KG1 (cell line): ENCODE data around the gene PAX3.
"Not testable (repeated sequence)": the region's sequence is repeated elsewhere in the genome, so short reads cannot be mapped to it uniquely, and the experiment has no call there.

Experiments
- DNase-seq: peaks from one replicate; lab custom pipeline; 2025; lab: John Stamatoyannopoulos, UW

The PAX3 gene

DNA sequence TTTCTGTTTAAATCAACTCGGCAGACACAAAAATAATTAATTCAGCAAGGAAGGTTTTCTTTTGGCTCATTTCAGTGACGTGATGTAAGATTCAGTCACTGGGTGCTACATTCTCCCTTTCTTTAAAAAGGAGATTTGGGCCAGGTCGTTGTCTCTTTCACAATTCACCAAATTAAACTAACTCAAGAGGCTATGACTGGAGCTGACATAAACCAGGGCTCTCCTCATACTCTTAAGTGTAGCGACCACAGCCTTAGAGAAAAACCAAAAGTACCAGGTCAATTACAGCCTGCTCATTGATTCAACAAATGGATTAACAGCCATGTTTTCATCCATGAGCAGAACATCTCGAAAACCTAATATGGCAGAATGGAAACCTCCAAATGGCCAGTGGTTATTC, 85.7 kb downstream of the PAX3 start:
- DNase-seq = no peak

GRCh38 chr2:222212571-222212970, 86.2 kb downstream of the PAX3 start:
- DNase-seq = no peak

DNA sequence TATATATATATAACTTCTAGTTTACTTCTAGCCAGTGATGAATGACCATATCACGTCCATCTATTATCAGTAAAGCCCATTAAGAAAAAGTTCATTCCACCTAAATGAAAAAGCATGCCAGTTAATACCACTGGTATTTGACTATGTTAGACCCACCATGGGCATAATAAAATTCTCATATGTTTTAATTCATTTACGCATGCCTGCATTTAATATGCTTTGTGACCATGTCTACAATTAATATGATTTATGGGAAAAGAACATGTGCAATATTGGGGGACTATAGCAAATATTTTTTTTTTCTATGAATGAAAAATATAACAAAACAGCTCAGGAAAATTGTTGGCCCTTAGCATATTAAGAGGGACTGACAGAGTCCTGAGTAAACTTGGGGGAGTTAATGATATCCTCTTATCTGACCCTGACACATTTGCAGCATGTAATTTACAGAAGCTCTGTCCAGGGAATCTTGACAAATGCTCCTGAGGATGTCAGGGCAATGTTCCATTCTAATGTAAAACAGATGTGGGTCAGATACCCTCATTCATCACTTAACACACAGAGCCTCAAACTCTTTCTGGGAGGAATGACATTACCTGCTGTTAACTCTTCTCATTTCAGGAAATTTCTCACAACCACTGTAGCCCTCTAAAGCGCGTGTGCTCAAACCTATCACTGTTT, 90.6 kb downstream of the PAX3 start:
- DNase-seq = no peak

- no peak for DNase-seq
These were observed 93.7 kb downstream of the PAX3 start for GRCh38 chr2:222205136-222205535.

GRCh38 chr2:222203041-222203440, 95.8 kb downstream of the PAX3 start:
- no peak for DNase-seq

- DNase-seq = no peak
These were observed 102.6 kb downstream of the PAX3 start for GRCh38 chr2:222196159-222196558.

DNA sequence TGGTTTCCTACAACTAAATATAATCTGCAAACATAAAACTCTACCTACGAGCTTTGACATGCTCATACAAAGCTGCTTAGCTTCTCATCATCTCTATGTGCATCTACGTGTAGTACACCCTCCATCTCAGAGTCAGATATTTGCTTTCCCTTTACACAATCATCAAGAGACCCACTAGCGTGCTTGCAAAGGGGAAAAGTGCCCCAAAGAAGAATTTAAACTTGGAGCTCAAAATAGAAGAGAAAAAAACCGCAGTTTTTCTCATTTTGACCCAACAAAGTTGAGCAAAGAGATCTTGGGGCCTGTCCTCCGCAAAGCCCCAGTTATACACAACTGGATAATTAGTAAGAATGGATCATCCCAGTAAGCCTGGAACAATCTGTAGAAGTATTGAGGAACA, 104.1 kb downstream of the PAX3 start:
- no peak for DNase-seq

DNA sequence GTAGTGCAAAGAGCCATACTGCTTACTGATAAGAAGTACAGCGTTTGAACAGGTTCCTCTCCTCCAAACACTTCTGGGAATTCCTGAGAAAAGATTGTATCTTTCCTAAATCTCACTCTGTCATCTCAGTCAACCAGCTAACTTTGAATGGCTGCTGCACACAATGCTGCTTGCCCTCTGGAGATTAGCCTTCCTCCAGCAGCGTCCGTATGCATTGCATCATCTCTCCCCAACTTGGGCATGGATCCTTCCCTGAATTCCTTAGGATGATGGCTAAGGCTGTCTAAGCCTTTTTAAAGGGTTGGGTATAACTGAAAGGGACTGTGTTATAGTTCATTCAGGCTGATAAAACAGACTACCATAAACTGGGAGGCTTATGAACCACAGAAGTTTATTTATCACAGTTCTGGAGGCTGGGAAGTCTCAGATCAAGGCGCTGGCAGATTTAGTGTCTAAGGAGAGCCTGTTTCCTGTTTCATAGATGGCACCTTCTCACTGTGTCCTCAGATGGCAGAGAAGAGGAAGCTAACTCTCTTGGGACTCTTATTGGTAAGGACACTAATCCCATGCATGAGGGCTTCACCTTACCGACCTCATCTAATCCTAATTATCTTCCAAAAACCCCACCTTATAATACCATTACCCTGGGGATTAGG, 105.3 kb downstream of the PAX3 start:
- no peak for DNase-seq

GRCh38 chr2:222180619-222181018, 118.2 kb downstream of the PAX3 start:
- DNase-seq = no peak

DNA sequence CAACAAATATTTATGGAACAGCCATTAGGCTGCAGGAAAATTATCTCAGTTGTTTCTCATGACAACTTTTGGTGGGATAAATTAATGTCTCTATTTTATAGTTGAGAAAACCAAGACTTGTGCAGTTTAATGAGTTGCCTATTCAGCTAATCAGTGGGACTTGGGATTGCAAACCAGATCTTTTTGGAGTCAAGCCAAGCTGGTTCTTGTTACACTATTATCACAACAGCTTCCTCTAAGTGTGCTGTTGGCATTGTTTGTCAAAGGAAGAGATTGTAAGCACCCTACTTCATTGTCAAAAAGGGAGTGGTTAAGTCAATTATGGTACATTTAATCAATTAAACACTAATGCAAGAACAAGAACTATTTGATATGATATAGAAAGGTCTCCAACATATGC, 119.2 kb downstream of the PAX3 start:
- no peak for DNase-seq

DNA sequence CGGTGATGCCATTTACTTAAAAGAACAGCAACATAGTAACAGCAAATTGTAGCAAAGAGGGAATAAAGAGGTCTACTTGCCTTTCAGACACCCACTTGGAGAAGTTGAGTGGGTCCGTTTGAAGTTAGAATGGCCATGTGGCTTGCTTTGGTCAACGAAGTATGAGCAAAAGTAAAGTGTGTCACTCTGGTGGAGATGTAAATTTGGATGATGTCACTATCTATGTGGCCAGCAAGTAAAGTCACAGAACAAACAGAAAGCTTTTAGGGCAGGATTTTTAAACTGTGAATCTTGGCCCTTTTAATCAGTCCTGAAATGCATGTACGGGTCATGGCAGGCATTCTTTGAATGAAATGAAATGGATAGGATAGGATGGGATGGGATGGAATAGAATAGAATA, 120.3 kb downstream of the PAX3 start:
- DNase-seq = no peak

GRCh38 chr2:222176890-222177289, 121.9 kb downstream of the PAX3 start:
- no peak for DNase-seq

DNA sequence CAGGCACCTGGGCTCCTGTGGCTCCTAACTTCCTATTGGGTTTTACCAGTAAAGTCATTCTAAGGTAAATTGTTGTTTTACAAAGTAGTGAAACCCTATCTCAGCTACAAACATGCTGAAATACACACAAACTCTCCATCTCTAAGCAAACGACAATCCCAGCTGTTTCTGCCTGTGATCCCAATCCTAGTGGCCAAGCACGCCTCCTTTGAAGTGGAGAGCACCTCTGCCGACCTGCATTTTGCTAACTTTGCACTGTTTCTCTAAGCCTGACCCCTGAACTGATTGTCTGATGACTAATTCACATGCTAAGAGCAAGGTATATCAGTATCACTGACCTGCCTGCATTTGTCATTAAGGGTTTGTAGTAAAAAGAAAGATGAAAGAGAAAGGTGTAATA, 124.3 kb downstream of the PAX3 start:
- DNase-seq = no peak

- no peak for DNase-seq
These were observed 129.5 kb downstream of the PAX3 start for GRCh38 chr2:222169346-222169745.

DNA sequence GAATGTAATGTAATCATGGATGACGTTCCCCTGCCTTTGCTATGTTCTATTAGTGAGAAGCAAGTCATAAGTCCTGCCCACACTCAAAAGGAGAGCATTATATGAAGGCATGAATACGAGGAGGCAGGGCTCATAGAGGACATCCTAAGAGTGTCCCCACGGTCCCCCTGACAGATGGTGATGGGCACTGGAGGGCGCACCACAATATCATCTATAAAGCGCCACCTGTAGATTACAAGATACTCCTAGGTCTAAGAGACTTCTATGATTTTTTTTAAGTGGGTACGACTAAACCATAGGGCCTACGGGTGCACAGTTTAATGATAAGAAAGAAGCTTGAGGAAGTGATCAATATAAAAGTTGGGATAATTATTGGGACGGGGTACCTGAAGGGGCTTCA, 131.0 kb downstream of the PAX3 start:
- no peak for DNase-seq

DNA sequence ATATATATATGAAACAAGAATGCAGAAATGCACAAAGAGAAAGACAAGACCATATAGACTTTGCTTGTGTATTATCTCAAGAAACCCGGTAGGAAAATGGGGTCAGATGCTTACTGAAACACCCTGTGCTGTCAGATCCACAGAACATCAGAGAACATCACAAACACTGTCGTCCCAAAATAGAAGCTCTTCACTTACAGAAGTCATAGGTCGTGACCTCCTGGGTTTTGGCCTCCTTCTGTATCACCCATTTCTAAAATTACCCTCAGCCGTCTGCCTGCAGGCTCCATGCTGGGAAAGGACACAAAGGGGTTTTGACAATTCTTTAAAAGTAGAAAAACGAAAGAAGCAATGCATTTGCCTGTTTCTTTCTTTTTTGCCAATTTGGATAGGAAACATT, 137.9 kb downstream of the PAX3 start:
- no peak for DNase-seq

GRCh38 chr2:222160125-222160524, 138.7 kb downstream of the PAX3 start:
- DNase-seq = no peak

DNA sequence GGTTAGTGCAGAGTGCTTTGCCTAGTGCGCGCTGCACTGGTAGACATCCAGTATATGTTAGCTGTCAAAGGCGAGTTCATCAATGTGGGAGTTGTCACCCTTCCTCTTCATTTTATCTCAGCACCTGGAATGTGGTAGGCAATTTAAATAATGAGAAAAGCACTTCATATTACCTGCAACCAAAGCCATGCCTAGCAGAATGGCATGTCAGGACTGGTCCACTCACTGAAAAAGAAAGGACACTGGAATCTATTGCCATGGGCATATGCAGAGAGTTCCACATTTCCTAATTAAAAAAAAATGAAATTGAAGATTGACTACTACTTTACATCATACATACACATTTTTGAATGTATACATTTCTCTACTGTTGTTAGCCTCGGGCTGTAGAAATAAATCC, 139.6 kb downstream of the PAX3 start:
- no peak for DNase-seq

DNA sequence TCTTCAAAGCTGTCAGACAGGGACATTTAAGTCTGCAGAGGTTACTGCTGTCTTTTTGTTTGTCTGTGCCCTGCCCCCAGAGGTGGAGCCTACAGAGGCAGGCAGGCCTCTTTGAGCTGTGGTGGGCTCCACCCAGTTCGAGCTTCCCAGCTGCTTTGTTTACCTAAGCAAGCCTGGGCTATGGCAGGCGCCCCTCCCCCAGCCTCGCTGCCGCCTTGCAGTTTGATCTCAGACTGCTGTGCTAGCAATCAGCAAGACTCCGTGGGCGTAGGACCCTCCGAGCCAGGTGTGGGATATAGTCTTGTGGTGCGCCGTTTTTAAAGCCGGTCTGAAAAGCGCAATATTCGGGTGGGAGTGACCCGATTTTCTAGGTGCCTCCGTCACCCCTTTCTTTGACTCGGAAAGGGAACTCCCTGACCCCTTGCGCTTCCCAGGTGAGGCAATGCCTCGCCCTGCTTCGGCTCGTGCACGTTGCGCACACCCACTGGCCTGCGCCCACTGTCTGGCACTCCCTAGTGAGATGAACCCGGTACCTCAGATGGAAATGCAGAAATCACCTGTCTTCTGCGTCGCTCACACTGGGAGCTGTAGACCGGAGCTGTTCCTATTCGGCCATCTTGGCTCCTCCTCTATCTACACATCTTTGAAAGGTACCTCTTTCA, 143.7 kb downstream of the PAX3 start:
- not testable (repeated sequence) for DNase-seq
